K562 (cell line): ENCODE results near the gene SLC25A11. TPM values are rescaled to one million over a fixed set of nuclear protein-coding genes. Genes with fewer than 3 reads are reported as not detected.

Experiments
- FOXJ2 ChIP-seq: fragments of 200-800 bp; sonication (Bioruptor generic); IDR thresholded peaks from 2 replicates; pipeline ENCODE4 v1.6.1; 2016; ENCODE audit warnings: missing genetic modification characterization, missing compliant biosample characterization
- FOXK2 ChIP-seq, 2 experiments: fragments of 450-650 bp; IDR thresholded peaks in 1 of 2; conservative IDR thresholded peaks in 1 of 2; 2 replicates each; pipeline ENCODE4 v1.6.1; 2016; ENCODE audit warnings: low read depth in 2 of 2, mild to moderate bottlenecking in 1 of 2
- GTF2B ChIP-seq: IDR thresholded peaks from 2 replicates; pipeline ENCODE4 v1.6.1; 2011; ENCODE audit not compliant: insufficient read length; ENCODE audit errors: extremely low read depth
- HNRNPL ChIP-seq: fragments of 200-400 bp; formaldehyde crosslinking; IDR thresholded peaks from 2 replicates; pipeline ENCODE4 v1.6.1; 2017; ENCODE audit warnings: low read depth, mild to moderate bottlenecking, low read length
- KLF1 ChIP-seq: fragments of 450-650 bp; IDR thresholded peaks from 2 replicates; pipeline ENCODE4 v1.6.1; 2016; ENCODE audit warnings: missing genetic modification characterization, missing compliant biosample characterization
- L3MBTL2 ChIP-seq: fragments of 450-650 bp; IDR thresholded peaks from 2 replicates; pipeline ENCODE4 v1.6.1; 2016; ENCODE audit warnings: mild to moderate bottlenecking, moderate library complexity
- NELFE ChIP-seq: IDR thresholded peaks from 2 replicates; pipeline ENCODE4 v1.6.1; 2011; ENCODE audit warnings: mild to moderate bottlenecking; ENCODE audit not compliant: insufficient read depth, insufficient read length
- NFE2 ChIP-seq: IDR thresholded peaks from 2 replicates; pipeline ENCODE4 v1.6.1; 2014; ENCODE audit warnings: antibody characterized with exemption, low read depth
- NFIC ChIP-seq: fragments of 450-650 bp; IDR thresholded peaks from 2 replicates; pipeline ENCODE4 v1.6.1; 2017; ENCODE audit warnings: mild to moderate bottlenecking, inconsistent platforms
- NR1H2 ChIP-seq: sonication (generic); formaldehyde crosslinking; IDR thresholded peaks from 2 replicates; pipeline ENCODE4 v1.4.0; 2020; ENCODE audit warnings: mild to moderate bottlenecking, missing genetic modification reagents
- PML ChIP-seq: IDR thresholded peaks from 2 replicates; pipeline ENCODE4 v1.6.1; 2012; ENCODE audit warnings: low read length, inconsistent platforms
- RAD51 ChIP-seq: fragments of 450-650 bp; IDR thresholded peaks from 2 replicates; pipeline ENCODE4 v1.7.1; 2016; ENCODE audit warnings: low read depth, mild to moderate bottlenecking, borderline replicate concordance
- SREBF2 ChIP-seq: sonication (generic); formaldehyde crosslinking; IDR thresholded peaks from 2 replicates; pipeline ENCODE4 v1.4.0; 2020; ENCODE audit warnings: mild to moderate bottlenecking, missing genetic modification reagents
- ZKSCAN8 ChIP-seq: fragments of 200-800 bp; sonication (Bioruptor generic); IDR thresholded peaks from 2 replicates; pipeline ENCODE4 v1.6.1; 2016; ENCODE audit warnings: missing genetic modification characterization, missing compliant biosample characterization
- ZNF436 ChIP-seq: fragments of 250-450, 450-650 bp; sonication (Bioruptor Pico); formaldehyde crosslinking; IDR thresholded peaks from 2 replicates; pipeline ENCODE4 v1.7.0; 2020; ENCODE audit warnings: mild to moderate bottlenecking
- ZNF511 ChIP-seq: sonication (generic); formaldehyde crosslinking; IDR thresholded peaks from 2 replicates; pipeline ENCODE4 v1.8.0; 2022; ENCODE audit warnings: mild to moderate bottlenecking, missing genetic modification reagents
- ZNF561 ChIP-seq: fragments of 450-650 bp; formaldehyde crosslinking; conservative IDR thresholded peaks from 2 replicates; pipeline ENCODE4 v1.4.0; 2020; ENCODE audit warnings: mild to moderate bottlenecking, moderate library complexity
- ZNF609 ChIP-seq: sonication (generic); formaldehyde crosslinking; IDR thresholded peaks from 2 replicates; pipeline ENCODE4 v1.8.1; 2023; ENCODE audit warnings: missing genetic modification reagents, mild to moderate bottlenecking, borderline replicate concordance
- polyA plus RNA-seq, 8 experiments: library from polyadenylated mRNA; depleted of rRNA in 4 of 8; stranded (reverse) in 5 of 8; unstranded in 3 of 8; fragments of >200 nt; fragmentation: Nextera tagmentation in 2 of 8; fragmentation: Illumina TruSeq in 1 of 8; extraction: Ambion mirVana in 2 of 8; extraction: Trizol in 1 of 8; gene quantifications; 2 replicates each; pipeline versions ENCODE4 v1.2.1 to v1.2.3, GENCODE V29; 2011 to 2014; ENCODE audit warnings: inconsistent platforms in 1 of 8, missing spikeins in 1 of 8
- total RNA-seq, 7 experiments: library from RNA; depleted of rRNA in 6 of 7; stranded (reverse); fragments of >200 nt in 6 of 7; fragmentation: Illumina TruSeq in 2 of 7; extraction: Trizol in 2 of 7; gene quantifications; 2 replicates each; pipeline versions ENCODE4 v1.2.1 to v1.2.3, GENCODE V29; 2011 to 2021; ENCODE audit warnings: low replicate concordance in 1 of 7
- TF ChIP-seq, protein P1 (sequence below): fragments of 450-650 bp; formaldehyde crosslinking; IDR thresholded peaks from 2 replicates; pipeline ENCODE4 v1.4.0; 2020; ENCODE audit warnings: mild to moderate bottlenecking, moderate library complexity

The SLC25A11 gene
- total and polyA plus RNA-seq, 9 of the 15 experiments (the other 6 are each of a cell fraction or from before 2014, with no cell fraction given) = 3.1 to 56.7 (median 32.9) TPM

DNA sequence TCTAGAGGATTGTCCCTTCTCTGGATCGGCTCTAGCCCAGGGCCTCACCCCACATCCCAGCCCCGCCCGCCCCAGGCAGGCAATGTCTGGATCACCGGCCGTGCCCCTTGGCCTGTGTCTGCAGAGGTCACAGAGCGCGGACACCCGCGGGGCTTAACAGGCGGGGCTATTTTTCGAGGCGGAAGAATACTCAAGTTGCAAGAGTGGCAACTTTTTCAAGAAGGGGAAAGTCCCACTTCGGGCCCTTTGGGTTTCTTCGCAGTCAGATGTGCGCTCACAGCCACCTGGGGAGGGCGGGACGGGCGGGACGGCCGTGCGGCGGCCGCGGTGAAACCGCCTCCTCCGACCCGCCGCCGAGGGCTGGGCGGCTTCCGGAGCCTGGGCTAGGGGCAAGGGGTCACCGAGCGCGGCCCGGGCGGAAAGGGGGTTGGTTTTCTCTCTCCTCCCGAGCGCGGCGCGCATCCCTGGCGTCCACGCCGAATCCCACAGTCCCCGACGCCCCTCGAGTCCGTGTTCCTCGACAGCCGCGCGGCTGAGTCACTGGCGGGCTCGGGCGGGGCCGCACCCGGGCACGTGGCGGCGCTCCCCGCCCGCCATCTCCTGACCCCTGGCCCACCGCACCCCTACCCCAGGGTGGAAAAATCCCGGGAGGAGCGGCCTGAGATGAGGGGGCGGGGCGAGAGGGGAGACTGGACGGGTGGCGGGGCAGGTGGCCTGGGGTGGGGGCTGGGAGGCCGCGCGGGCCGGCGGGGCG is 9.7 kb upstream of the SLC25A11 start (continued):
- no peak for TF ChIP-seq ZKSCAN8 (CRISPR knock-in tag)
- no peak for TF ChIP-seq NELFE
- TF ChIP-seq ZNF436 (CRISPR knock-in tag) = no peak
- TF ChIP-seq L3MBTL2 = peak; percentile 88
- TF ChIP-seq NR1H2 (CRISPR knock-in tag) = no peak
- no peak for TF ChIP-seq SREBF2
- TF ChIP-seq ZNF609 (CRISPR knock-in tag) = no peak
- 0 out of 2 replicates have a peak, but pooled peaks have one; percentile 31 for TF ChIP-seq ZNF511 (CRISPR knock-in tag)
- no peak for TF ChIP-seq FOXJ2 (tag)
- TF ChIP-seq FOXK2 (conservative IDR thresholded peaks at IDR 0.05 in 1 of 2, IDR thresholded peaks at IDR 0.05 in 1 of 2; ENCODE audit: low read depth in 2 of 2) = no peak
- TF ChIP-seq HNRNPL = no peak
- 0 out of 2 replicates have a peak, but pooled peaks have one; percentile 23 for TF ChIP-seq NFE2
- TF ChIP-seq, protein P1, sequence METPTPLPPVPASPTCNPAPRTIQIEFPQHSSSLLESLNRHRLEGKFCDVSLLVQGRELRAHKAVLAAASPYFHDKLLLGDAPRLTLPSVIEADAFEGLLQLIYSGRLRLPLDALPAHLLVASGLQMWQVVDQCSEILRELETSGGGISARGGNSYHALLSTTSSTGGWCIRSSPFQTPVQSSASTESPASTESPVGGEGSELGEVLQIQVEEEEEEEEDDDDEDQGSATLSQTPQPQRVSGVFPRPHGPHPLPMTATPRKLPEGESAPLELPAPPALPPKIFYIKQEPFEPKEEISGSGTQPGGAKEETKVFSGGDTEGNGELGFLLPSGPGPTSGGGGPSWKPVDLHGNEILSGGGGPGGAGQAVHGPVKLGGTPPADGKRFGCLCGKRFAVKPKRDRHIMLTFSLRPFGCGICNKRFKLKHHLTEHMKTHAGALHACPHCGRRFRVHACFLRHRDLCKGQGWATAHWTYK (CRISPR knock-in tag) = no peak
- peak; percentile 56 for TF ChIP-seq NFIC
- no peak for TF ChIP-seq GTF2B
- no peak for TF ChIP-seq PML
- 0 out of 2 replicates have a peak, but pooled peaks have one; percentile 24 for TF ChIP-seq KLF1 (tag)
- TF ChIP-seq RAD51 = no peak
- TF ChIP-seq ZNF561 (CRISPR knock-in tag) = no peak
